ENCODE measurements around the gene ZNF37A.
A peak's percentile ranks its signal among the peaks of the same experiment; 100 is the strongest.
"Not testable (repeated sequence)": the region's sequence is repeated elsewhere in the genome, so short reads cannot be mapped to it uniquely, and the experiment has no call there.

ZNF37A gene

GRCh38 chr10:38094158-38094926, at the start of gene ZNF37A:
ZNF37A (plus strand) TSS chr10:38094337; CDS start chr10:38096618, 2,281 bp downstream.
- DNase-seq, result peak; percentile 51

GRCh38 chr10:38045129-38045528, 49.0 kb upstream of the ZNF37A start:
- DNase-seq, result no peak

GRCh38 chr10:38047666-38048065, 46.5 kb upstream of the ZNF37A start:
- no peak for DNase-seq

GRCh38 chr10:38050212-38050611, 43.9 kb upstream of the ZNF37A start:
- no peak for DNase-seq

DNA sequence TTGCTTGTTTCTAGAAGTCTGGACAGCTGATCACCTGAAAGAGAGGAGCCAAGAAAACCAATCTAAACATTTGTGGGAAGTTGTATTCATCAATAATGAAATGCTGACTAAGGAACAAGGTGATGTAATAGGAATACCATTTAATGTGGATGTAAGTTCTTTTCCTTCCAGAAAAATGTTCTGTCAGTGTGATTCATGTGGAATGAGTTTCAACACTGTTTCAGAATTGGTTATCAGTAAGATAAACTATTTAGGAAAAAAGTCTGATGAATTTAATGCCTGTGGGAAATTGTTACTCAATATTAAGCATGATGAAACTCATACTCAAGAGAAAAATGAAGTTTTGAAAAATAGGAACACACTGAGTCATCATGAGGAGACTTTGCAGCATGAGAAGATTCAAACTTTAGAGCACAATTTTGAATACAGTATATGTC, 39.8 kb upstream of the ZNF37A start:
- no peak for DNase-seq

DNA sequence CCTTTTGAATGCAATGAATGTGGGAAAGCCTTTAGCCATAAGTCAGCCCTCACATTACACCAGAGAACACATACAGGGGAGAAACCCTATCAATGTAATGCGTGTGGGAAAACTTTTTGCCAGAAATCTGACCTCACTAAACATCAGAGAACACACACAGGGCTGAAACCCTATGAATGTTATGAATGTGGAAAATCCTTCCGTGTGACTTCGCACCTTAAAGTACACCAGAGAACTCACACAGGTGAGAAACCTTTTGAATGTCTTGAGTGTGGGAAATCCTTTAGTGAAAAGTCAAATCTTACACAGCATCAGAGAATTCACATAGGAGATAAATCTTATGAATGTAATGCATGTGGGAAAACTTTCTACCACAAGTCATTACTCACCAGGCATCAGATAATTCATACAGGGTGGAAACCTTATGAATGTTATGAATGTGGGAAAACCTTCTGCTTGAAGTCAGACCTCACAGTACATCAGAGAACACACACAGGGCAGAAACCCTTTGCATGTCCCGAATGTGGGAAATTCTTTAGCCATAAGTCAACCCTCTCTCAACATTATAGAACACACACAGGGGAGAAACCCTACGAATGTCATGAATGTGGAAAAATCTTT, 38.8 kb upstream of the ZNF37A start:
- DNase-seq, result not testable (repeated sequence)

DNA sequence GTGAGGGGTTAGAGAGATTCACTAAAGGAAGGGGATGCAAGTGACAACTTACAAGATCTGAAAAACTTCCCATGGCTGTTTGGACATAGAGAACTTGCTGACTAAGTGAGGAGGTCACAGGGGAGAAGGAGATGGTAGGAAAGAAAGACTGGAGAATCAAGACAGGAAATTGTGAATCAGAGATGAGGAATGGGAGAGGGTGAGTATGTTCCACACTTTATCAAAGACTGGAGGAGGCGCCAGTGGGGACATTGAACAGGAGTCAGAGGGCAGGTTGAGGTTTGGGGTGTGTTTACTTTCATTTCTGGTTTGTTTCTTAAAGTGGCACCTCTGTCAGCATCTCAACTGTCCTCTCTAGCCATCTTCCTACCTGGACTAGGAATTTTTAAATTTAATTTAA, 24.5 kb upstream of the ZNF37A start:
- not testable (repeated sequence) for DNase-seq

GRCh38 chr10:38070501-38070900, 23.6 kb upstream of the ZNF37A start:
- no peak for DNase-seq

GRCh38 chr10:38072552-38072951, 21.6 kb upstream of the ZNF37A start:
- DNase-seq, result no peak

DNA sequence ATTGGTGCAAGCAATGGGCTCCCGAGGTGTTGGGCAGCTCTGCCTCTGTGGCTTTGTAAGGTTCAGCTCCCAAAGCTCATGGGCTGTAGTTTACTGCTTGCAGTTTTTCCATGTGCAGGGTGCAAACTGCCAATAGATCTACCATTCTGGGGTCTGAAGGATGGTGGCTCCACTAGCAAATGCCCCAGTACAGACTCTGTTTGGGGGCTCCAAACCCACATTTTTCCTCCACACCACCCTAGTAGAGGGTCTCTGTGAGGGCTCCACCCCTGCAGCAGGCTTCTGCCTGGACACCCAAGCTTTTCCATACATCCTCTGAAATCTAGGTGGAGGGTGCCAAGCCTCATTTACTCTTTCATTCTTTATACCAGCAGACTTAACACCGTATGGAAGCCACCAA, 17.4 kb upstream of the ZNF37A start:
- DNase-seq, result no peak

GRCh38 chr10:38093318-38093717, 819 bp upstream of the ZNF37A start:
- not testable (repeated sequence) for DNase-seq

DNA sequence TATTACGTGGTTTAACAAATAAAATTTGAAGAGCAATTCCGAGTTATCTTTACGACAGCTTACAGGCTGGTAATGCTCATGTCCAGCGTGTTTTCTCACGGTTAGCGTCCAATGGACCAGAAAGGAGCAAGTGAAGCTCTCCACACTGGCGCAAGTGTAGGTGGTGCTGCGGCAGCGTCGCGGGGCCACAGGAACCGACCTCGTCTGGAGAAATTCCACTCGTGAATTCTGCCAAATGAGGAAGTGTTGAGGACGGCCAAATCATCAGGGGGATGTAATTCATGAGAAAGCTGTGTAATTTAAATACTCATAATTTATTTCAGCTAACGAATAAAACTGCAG, 350 bp upstream of the ZNF37A start:
- no peak for DNase-seq

GRCh38 chr10:38094927-38095574, 914 bp downstream of the ZNF37A start:
- no peak for DNase-seq

DNA sequence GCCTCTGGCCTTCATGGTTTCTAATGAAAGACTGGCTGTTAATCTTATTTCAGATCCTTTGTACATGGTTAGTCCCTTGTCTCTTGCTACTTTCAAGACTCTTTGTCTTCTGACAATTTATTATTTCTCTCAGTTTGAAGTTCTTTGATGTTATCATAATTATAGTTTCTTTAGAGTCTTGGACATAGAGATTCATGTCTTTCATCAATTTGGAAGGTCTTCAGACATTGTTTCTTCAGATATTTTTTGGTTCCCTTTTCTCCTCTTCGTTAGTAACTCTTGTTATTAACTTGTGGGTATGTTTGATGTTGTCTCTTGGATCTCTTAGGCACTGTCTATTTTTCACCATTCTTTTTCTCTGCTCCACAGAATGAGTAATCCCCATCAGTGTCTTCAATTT, 8.7 kb downstream of the ZNF37A start:
- DNase-seq, result no peak

DNA sequence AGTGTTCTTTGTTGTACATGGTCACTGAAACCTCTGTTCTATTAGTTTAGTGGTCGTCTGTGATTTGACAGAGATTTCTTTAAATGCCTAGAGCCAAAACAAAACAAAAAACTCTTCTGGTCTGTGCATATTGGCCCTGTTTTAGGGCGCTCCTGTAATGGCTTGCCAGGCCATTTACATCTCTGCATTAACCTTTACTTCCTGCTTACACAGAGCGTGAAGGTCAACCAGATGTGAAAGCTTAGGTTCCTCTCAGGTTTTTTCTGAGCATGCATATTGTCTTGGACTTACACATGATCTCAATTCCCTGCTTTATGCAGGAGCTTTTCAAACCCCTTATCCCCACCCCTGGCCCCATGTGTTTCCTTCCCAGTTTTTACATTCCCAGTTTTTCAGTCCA, 9.6 kb downstream of the ZNF37A start:
- no peak for DNase-seq

GRCh38 chr10:38112159-38112558, 18.0 kb downstream of the ZNF37A start:
- no peak for DNase-seq

GRCh38 chr10:38118072-38118807, 24.1 kb downstream of the ZNF37A start:
- no peak for DNase-seq

- no peak for DNase-seq
Observed at GRCh38 chr10:38119038-38119437, 24.9 kb downstream of the ZNF37A start.

- DNase-seq, result no peak
Observed at GRCh38 chr10:38127812-38128211, 33.7 kb downstream of the ZNF37A start.

DNA sequence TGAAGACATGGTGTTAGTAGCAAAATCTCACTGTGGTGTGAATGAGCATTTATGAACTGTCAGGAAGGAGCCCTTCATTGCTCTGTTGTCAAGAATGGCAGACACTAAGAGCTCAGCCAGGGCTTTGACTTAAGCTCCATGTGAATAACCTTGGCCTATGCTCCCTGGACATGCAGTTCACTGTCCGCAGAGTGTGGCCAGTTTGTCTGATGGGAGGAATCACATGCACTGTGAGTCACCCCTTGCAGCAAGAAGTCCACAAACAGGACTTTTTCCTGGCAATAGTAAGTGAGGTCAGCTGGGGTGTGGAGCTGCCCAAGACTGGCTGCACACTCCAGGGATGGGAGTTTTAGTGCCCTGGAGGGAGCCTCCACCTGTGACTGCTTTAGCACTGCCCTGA, 49.5 kb downstream of the ZNF37A start:
- no peak for DNase-seq

DNA sequence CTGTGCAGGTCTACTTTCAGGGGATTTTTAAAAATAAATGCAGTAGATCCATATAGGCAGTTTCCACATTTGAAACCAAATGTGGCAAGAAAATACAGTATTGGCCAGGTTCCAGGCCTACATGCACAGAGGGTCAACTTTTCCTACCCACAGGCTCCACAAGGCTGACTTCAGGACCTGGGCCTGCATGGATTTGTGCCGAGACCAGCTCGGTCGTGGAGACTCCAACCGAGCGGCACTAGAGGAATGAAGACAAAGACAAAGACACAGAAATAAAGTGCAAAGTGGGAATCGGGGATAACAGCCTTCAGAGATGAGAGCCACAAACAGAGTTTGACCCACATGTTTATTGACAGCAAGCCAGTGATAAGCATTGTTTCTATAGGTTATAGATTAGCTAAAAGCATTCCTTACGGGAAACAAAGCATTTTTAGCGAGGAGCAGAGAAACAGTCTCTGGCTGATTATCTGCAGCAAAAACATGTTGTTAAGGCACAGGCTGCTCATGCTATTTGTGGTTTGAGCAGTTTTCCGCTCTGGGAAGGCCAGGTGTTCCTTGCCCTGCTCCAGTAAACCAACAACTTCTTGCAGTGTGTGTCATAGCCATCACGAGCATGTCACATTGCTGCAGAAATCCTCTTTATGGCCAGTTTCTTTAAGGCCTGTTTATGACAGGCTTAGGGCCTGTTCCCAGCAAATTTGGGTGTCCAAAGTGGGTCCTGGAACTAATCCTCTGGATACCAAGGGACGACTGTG, 52.6 kb downstream of the ZNF37A start:
- no peak for DNase-seq

- no peak for DNase-seq
Observed at GRCh38 chr10:38147686-38148085, 53.5 kb downstream of the ZNF37A start.

Data from NCI-H1105 (cell line).